NCI-H748 (cell line): ENCODE data around the gene TSPAN14.
"Not testable (repeated sequence)": the region's sequence is repeated elsewhere in the genome, so short reads cannot be mapped to it uniquely, and the experiment has no call there.

Experiments used
- DNase-seq: peaks from one replicate; lab custom pipeline; 2025; ENCODE audit not compliant: unreplicated experiment; lab: John Stamatoyannopoulos, UW

Gene TSPAN14

DNA sequence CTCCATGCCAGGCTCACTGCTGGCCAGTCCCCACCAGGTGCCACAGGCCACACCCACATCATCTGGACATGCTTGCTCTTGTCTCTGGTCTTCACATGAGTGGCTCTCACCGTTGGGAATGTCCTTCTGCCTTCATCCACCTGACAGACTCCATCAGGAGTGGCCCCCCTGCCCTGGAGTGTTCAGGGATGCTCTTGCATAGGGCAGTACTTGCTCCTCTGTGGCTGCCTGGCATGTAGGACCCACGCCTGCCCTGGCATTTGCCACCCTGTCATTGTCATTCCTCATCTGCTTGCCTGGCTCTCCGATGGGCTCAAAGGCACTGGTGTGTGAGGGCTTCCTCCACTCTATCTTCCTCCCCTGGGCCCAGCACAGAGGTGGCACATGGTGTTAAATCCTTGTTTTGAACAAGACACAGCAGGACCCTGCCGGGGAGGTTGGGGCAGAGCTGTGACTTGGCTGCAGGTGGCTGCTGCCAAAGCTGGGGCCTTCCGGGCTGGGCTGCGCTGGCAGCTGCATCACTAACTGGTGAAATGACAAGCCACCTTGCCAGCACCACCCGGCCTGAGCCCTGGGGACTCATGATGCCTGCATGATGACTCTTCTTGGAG lies 85.4 kb downstream of the TSPAN14 start:
- DNase-seq = no peak

DNA sequence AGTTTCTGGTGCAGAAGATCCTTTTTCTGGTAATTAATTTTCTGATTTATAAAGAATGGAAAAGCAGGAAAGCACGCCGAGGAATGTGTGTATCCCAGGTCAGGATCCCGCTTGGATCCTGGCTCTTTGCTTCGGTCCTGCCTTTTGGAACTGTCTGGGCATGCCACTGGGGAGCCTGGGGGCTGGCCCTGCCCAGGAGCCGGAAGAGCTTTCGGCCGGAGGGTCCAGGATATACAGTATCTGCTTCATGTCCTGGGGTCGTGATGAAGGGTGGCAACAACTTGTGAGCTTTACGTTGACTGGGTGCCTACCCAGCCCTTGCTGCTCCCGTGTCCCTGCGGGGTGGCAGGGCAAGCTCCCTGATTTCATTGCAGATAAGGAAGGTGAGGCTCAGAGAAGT lies 86.0 kb downstream of the TSPAN14 start:
- DNase-seq = no peak

GRCh38 chr10:80540618-80540980 lies 86.5 kb downstream of the TSPAN14 start:
- DNase-seq = no peak

GRCh38 chr10:80540981-80541750 lies 87.1 kb downstream of the TSPAN14 start:
- no peak for DNase-seq

GRCh38 chr10:80542053-80542452 lies 87.9 kb downstream of the TSPAN14 start:
- no peak for DNase-seq

GRCh38 chr10:80542652-80543318 lies 88.7 kb downstream of the TSPAN14 start:
- no peak for DNase-seq

GRCh38 chr10:80543319-80543672 lies 89.2 kb downstream of the TSPAN14 start:
- DNase-seq = not testable (repeated sequence)

- no peak for DNase-seq
Observed at GRCh38 chr10:80544316-80544953, 90.3 kb downstream of the TSPAN14 start.

GRCh38 chr10:80545258-80545881 lies 91.3 kb downstream of the TSPAN14 start:
- DNase-seq = no peak

DNA sequence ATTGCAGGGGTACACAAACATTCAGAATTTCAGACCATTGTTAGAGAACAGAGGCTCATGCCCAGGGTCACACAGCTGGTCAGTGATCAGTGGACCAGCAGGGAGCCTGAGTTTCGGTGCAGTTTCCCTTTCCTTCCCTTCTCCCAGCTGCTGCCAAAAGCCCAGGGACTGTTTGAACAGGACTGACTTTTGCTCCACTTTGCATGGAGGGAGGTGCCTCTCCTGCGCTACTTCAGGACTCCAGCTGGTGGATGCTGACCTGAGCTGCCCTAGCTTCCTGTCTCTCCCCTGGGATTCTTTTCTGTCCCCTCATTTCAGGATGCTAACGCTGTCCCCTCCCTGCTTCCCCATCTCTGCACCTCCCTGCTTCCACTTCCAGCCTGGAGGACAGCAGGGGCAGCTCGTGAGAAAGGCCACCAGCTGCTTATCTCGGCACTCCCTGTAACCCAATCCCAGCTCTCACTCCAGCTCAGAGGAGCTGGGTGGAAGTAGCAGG lies 98.1 kb downstream of the TSPAN14 start:
- peak; percentile 55 for DNase-seq

DNA sequence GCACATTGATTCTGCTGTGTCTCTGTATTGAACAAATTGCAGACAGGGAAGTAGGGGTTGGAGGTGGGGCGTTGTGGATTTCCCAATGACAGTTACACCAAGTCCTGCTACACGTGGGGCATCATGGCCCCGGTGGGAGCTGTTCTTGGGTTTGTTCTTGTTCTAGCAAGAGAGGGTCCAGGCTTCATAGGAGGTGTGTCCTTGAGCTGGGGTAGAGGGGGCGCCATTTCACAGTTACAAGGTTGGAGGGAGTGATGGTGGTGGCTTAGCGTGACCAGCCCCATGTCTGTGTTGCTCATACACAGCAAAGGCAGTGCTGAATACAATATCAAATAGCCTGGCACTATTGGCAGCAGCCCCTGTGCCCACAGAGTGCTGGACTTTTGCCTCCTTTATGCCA lies 99.3 kb downstream of the TSPAN14 start:
- no peak for DNase-seq

DNA sequence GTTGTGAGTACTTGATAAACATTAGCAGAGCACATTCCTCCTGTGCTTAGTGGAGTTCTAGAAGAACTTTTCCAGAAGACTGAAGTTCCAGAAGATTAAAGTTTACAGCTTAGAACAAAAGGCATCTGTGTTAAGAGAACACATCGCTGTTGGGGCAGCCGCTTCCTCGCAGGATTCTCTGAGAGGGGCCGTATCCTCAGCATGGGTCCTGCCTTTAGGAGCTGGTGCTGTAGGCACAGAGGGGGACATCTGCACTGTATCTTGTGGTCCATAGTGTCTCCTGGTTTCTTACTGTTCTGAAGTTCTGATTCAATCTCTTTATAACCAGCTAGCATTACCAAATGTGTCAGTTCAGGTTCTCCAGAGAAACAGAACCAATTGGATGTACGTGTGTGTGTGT lies 99.9 kb downstream of the TSPAN14 start:
- DNase-seq = no peak

- no peak for DNase-seq
Observed at GRCh38 chr10:80555415-80555814, 101.3 kb downstream of the TSPAN14 start.

DNA sequence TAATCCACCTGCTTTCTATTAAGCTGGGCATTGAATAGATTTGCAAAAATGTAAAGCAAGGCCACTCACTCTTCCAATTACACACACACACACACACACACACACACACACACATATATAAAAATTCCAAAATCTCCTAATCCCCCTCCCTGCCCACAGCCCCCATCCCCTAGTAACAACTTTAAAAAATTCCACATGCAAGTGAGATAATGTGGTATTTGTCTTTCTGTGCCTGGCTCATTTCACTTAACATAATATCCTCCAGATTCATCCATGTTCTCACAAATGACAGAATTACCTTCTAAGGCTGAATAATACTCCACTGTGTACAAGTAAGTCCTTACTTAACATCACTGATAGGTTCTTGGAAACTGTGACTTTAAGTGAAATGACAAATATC lies 107.8 kb downstream of the TSPAN14 start:
- no peak for DNase-seq

DNA sequence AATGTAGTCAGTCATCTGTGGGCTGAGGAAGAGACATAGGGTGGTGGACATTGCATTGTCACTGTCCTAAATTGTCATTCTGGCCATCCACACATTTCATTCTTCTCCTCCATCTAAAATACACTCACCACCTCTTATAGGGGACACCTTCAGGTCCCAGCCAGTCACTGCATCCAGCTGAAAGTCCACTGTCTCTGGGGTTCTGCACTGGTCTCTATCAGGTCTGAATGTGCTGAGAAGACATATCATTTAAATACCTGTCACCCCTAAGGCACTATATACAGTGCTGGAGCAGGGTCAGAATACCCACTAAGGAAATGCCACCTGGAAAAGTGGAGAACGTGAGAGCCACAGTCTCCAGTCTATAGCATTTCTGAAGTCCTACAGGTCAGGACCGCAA lies 113.2 kb downstream of the TSPAN14 start:
- no peak for DNase-seq

- DNase-seq = no peak
Observed at GRCh38 chr10:80569131-80569895, 115.2 kb downstream of the TSPAN14 start.

- DNase-seq = no peak
Observed at GRCh38 chr10:80571352-80571751, 117.2 kb downstream of the TSPAN14 start.

DNA sequence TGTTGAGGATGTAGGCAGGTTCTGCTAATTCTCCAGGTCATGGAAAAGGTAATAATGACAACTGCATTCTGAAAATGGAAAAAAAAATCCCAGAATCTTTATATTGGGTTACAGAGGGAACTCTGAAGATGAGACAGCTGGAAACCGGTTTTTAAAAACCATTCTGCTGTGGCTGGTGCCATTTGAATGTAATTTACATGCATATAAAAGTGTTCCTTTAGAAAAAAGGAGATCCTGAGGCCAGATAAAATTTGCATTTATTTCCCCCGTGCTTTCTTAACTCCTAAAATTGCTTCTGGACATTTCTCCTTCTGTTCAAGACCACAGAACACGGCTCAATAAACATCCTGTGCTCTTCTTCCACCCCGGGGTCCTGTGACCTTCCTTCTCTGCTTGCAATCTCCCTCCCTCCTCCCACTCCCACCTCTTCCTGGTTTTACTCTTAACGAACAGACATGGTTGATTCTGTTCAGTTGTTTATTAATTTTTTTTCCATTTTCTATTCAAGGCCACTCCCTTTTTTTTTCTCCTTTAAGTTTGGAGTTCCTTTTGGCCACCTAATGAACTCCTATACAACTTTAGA lies 125.2 kb downstream of the TSPAN14 start:
- DNase-seq = no peak

DNA sequence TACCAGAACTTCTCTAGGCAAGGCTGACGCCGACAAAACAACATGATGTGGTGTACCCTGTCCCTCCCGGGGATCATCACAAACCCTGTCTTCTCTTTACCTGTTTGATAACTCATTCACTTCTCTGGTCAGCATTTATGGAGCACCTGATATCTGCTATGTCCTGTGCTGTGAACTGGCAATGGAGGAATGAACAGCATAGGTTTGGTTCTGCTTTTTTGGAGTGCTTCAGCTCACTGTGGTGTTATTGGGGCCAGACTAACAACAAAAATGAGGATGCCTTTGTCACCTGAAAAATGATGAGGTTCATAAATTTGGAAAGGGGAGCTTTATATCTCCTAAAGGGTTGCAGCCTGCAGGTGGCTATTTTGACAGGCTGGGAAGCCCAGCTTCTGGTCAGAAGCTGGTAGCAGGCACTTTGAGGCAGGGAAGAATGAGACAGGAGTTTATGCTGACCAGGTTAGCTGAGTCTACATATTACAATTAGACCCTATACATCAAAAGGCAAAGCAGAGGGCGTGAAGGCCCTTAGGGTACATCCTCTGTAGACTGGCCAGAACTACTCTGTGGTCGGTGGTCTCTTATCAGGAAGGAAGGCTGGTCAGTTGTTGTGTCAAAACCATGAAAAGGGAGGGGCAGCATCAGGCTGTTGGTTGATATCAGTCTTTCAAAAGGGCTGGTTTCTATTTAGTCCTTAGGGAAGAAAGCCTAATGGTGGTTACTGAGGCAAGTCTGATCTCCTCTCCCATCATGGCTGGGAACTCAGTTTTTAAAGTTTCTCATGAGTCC lies 125.9 kb downstream of the TSPAN14 start:
- no peak for DNase-seq
